ENCODE data around the gene EEFSEC.

Gene EEFSEC

GRCh38 chr3:128349963-128350599 is 196.8 kb downstream of the EEFSEC start:
- in situ Hi-C loops (cut with MboI; ENCODE audit: low pct_unique_long_range_greater_than_20kb, low sequenced_read_pairs): no loop called here
- no peak for DNase-seq

DNA sequence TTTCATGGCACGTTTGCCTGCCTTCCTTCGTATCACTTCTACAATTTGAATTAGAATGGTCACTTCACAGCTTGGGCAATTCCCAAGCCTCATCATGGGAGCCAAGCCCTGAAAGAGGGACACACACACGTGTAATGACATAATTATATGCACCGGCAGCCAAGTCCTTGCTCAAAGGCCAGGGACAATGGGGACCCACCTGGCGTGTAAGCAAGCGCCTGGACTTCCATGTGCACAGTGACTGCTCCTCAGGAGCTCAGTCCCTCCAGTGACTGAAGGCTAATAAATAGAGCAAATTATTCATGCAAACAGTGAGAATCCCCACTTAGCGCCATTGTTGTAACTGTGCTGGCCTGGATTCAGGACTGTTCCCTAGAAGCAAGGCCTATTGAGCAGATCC is 198.3 kb downstream of the EEFSEC start:
- in situ Hi-C loops (cut with MboI; ENCODE audit: low pct_unique_long_range_greater_than_20kb, low sequenced_read_pairs): no loop called here
- no peak for DNase-seq

GRCh38 chr3:128352326-128352725 is 199.0 kb downstream of the EEFSEC start:
- in situ Hi-C loops (cut with MboI; ENCODE audit: low pct_unique_long_range_greater_than_20kb, low sequenced_read_pairs): no loop called here

DNA sequence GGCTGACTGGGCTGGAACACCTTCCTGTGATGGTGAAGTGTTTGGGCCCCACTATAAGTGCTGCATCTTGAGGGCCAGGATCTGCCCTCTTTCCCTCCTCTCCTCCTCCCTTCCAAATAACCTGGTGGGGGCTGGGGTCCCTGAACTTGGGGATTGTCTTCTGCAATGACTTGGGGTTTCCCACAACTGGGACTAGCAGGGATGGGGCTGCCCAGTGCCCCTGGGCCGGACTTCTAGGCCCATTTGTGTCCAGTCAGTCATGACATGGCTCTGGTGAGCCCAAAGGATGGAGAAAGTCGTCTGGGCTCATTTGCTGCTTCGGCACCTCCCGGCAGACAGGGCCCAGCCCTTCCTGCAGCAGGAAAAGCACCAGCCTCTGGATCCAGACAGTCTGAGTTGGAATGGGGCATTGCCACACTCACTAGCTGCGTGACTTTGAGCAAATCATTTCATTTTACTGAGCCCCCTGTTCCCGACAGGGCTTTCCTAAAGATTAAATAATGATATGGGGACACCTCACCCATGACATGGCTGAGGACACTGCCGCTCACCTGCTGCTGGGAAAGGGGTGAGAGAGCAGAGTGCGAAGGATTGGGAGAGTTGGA is 200.2 kb downstream of the EEFSEC start:
- in situ Hi-C loops (cut with MboI; ENCODE audit: low pct_unique_long_range_greater_than_20kb, low sequenced_read_pairs): no loop called here
- no peak for DNase-seq

More at GRCh38 chr3:128352326-128352725, 199.0 kb downstream of the EEFSEC start:
- no peak for DNase-seq

- DNase-seq: no peak
- in situ Hi-C loops (cut with MboI; ENCODE audit: low pct_unique_long_range_greater_than_20kb, low sequenced_read_pairs): no loop called here
Measured at GRCh38 chr3:128353991-128354687, 200.9 kb downstream of the EEFSEC start.

GRCh38 chr3:128354788-128355542 is 201.7 kb downstream of the EEFSEC start:
- no peak for DNase-seq
- in situ Hi-C loops (cut with MboI; ENCODE audit: low pct_unique_long_range_greater_than_20kb, low sequenced_read_pairs): no loop called here

DNA sequence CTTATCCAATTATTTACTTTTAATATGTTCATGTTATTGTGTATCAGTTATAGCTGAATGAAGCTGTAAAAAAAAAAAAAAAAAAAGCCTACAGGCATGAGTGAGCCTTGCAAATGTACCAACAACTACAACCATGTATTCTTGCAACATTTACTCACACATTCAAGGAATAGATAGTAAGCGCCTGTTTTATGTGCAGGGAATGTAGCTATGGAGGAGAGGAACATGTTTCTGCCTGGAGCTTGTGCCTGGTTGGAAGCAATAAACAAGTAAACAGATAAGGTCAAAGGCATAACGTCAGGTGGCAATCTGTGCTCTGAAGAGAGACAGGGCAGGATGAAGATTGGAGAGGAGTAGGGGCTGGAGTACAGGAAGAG is 202.2 kb downstream of the EEFSEC start:
- no peak for DNase-seq
- in situ Hi-C loops (cut with MboI; ENCODE audit: low pct_unique_long_range_greater_than_20kb, low sequenced_read_pairs): no loop called here

- in situ Hi-C loops (cut with MboI; ENCODE audit: low pct_unique_long_range_greater_than_20kb, low sequenced_read_pairs): no loop called here
- no peak for DNase-seq
Measured at GRCh38 chr3:128356822-128357221, 203.5 kb downstream of the EEFSEC start.

DNA sequence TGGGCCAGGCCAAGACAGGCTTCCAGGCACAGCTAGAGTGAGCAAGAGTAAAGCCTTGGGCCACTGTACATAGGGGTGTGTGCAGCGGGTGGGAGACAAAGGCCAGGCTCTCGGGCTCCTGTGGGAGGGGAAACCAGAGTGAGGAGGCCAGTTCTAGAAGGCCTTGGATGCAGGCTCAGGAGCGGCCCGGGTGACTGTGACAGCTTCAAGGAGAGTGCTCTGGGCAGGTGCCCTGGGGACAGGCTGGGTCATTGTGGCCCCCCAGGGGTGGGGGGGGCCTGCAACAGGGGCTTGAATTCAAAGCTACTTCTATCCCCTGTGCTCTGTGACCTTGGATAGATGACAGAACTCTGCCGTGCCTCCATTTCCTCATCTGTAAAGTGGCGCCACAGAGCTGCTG is 204.3 kb downstream of the EEFSEC start:
- in situ Hi-C loops (cut with MboI; ENCODE audit: low pct_unique_long_range_greater_than_20kb, low sequenced_read_pairs): no loop called here
- DNase-seq: no peak

- DNase-seq: no peak
- in situ Hi-C loops (cut with MboI; ENCODE audit: low pct_unique_long_range_greater_than_20kb, low sequenced_read_pairs): no loop called here
Measured at GRCh38 chr3:128358156-128358895, 205.0 kb downstream of the EEFSEC start.

- DNase-seq: no peak
- in situ Hi-C loops (cut with MboI; ENCODE audit: low pct_unique_long_range_greater_than_20kb, low sequenced_read_pairs): no loop called here
Measured at GRCh38 chr3:128359060-128359664, 205.9 kb downstream of the EEFSEC start.

- no peak for DNase-seq
- in situ Hi-C loops (cut with MboI; ENCODE audit: low pct_unique_long_range_greater_than_20kb, low sequenced_read_pairs): no loop called here
Measured at GRCh38 chr3:128359846-128360642, 206.8 kb downstream of the EEFSEC start.

DNA sequence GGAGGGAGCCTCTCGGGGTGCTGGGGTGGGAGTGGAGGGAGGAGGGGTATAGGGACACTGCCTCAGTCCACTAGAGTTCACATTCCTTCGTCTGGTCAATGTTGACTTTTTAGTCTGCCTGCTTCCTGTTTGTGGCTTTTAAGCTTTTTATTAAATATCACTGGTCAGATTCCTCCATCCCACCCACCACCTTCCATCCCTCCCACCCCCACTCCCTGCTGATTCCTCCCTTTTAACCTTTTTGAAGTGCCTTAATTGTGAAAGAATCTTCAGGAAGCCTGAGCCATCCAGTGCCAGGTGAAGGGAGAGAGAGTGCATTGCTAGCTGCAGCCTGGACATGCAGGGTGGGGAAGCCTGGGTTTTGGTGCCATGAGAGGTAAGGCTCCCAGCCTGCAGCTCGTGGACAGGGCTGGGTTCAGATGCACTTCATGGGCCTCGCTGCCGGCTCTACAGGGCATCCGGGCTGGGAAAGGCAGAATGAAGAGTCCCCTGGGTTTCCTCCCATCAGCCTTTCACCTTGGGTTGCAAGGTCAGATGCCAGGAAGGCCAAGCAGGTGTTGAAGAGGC is 207.5 kb downstream of the EEFSEC start:
- in situ Hi-C loops (cut with MboI; ENCODE audit: low pct_unique_long_range_greater_than_20kb, low sequenced_read_pairs): no loop called here

DNA sequence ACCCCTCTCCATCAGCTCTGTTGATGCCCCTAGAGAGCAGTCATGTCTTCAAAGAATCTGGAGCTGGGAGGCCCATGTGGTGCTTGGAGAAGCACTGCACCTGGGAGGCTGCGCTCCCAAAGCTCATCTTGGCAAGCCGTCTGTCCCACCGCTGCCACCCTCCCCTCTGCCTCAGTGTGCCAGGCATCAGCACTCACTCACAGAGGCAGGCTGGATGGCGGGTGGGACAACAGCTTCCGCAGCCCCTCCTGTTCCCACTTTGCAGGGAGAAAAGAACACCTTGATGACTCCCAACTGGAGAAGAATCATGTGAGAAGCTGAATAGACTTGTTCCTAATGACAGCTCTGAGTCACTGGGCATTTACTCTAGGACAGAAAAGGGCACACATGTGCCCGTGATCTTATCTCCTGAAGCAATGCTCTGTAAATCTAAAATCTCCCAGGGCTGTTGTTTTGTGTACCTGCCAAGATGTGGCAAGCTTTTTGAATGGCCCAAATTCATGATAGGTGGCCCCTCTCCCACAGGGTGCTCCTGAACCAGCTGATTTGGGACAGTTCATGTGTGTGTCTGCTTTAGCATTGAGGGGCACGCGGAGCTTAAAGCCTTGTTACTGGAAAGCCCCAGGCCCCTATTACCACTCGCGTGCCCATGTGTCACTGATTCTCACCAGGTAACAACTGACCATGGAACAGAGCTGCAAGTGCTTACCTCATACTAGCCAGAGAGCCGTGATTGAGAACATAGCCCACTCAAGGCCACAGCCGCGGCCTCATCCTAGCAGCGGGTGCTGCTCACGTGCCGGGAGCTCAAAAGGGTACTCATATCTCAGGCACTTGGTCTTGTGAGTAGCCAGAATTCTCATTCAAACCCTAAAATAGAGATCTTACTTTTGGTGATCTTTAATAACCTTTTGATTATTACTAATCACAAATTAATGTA is 209.0 kb downstream of the EEFSEC start:
- in situ Hi-C loops (cut with MboI; ENCODE audit: low pct_unique_long_range_greater_than_20kb, low sequenced_read_pairs): no loop called here
- no peak for DNase-seq

More for the DNA sequence above, 207.5 kb downstream of the EEFSEC start:
- DNase-seq: no peak

DNA sequence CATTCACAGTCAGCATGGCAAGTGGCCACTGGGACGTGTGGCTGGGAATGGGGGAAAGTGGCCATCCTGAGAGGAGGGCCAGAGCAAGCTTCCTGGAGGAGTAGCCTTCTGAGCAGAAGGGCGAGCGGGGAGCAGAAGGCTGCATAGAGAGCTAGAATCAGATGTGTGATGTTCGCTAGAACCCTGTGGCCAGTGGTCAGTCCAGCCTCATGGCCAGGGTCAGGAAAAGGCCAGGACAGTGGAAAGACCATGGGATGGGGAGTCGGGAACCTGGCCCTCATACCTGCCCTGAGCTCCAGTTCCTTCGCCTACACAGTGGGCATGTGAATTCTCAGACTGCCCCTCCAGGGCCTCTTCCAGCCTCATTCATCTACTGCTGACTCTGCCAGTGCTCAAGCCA is 211.0 kb downstream of the EEFSEC start:
- in situ Hi-C loops (cut with MboI; ENCODE audit: low pct_unique_long_range_greater_than_20kb, low sequenced_read_pairs): no loop called here
- DNase-seq: no peak

GRCh38 chr3:128364808-128365360 is 211.6 kb downstream of the EEFSEC start:
- in situ Hi-C loops (cut with MboI; ENCODE audit: low pct_unique_long_range_greater_than_20kb, low sequenced_read_pairs): no loop called here
- no peak for DNase-seq

DNA sequence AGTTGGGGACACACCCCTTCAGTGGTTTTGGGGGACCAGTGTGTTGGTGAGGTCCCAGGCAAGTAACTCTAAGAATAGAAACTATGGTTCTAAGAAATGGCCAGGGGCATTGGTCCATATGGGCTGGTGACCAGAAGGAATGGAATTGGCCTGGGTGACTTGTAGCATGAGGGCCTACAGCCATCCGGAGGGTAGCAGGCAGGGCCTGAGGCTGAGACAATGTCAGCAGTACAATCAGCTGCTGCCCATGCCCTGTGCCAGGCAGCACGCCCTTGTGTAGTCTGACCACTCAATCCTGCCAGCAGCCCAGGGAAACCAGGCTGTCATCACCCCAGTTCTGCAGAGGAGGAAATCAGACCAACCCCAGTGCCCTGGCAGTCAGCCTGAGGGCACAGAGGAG is 212.9 kb downstream of the EEFSEC start:
- DNase-seq: no peak
- in situ Hi-C loops (cut with MboI; ENCODE audit: low pct_unique_long_range_greater_than_20kb, low sequenced_read_pairs): no loop called here
